HG03108 (cell line): ENCODE data around the gene SLC25A48.

Experiments
- ATAC-seq: cut with Tn5 transposase; IDR thresholded peaks from one replicate; pipeline ENCODE4 v1.9.1; 2021; ENCODE audit warnings: moderate library complexity; ENCODE audit not compliant: unreplicated experiment

The SLC25A48 gene

GRCh38 chr5:135913713-135914626 is 79.5 kb downstream of the SLC25A48 start:
- no peak for ATAC-seq

- ATAC-seq: no peak
Observed at GRCh38 chr5:135915466-135916001, 81.1 kb downstream of the SLC25A48 start.

- ATAC-seq: no peak
Observed at GRCh38 chr5:135916638-135917263, 82.3 kb downstream of the SLC25A48 start.

GRCh38 chr5:135920199-135920598 is 85.7 kb downstream of the SLC25A48 start:
- no peak for ATAC-seq

GRCh38 chr5:135921388-135921787 is 86.9 kb downstream of the SLC25A48 start:
- ATAC-seq: no peak

- no peak for ATAC-seq
Observed at GRCh38 chr5:135930029-135930948, 95.8 kb downstream of the SLC25A48 start.

- ATAC-seq: no peak
Observed at GRCh38 chr5:135930949-135931295, 96.5 kb downstream of the SLC25A48 start.

GRCh38 chr5:135934939-135935338 is 100.5 kb downstream of the SLC25A48 start:
- ATAC-seq: no peak

- no peak for ATAC-seq
Observed at GRCh38 chr5:135937245-135937911, 102.9 kb downstream of the SLC25A48 start.
